ENCODE measurements around the gene DNAI2. TPM values are rescaled to one million over a fixed set of nuclear protein-coding genes. Genes with fewer than 3 reads are reported as not detected.
"Not testable (repeated sequence)": the region's sequence is repeated elsewhere in the genome, so short reads cannot be mapped to it uniquely, and the experiment has no call there.

Gene DNAI2
- total and polyA plus RNA-seq, 7 donors, result 0.10 TPM; not detected in 6

GRCh38 chr17:74280093-74280513, 6.1 kb downstream of the DNAI2 start:
- peaks cover 0 to 23% (median 6%) of the 10 kb centered on the region in 3 donors for H3K27me3 ChIP-seq
- intact Hi-C loops (cut with DNase I), result no loop called here

DNA sequence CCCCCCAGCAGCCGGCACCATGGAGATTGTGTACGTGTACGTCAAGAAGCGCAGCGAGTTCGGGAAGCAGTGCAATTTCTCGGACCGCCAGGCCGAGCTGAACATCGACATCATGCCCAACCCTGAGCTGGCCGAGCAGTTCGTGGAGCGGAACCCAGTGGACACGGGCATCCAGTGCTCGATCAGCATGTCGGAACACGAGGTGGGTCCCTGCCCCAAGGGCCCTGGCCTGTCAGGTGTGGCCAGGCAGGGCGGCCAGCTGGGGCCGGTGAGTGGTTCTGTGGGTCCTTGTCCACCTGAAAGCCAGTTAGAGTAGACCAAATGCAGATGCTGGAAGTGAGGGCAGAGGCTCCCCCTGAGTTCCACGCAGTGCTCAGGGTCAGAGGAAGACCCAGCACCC, 7.8 kb downstream of the DNAI2 start:
- no peak overlapping the region for H3K4me3 ChIP-seq
- peaks cover 0 to 4% (median 0%) of the 10 kb centered on the region in 4 donors for H3K4me1 ChIP-seq
- no peak for DNase-seq
- TF ChIP-seq EP300 (IDR thresholded peaks at IDR 0.05), result no peak
- no peak for TF ChIP-seq POLR2A (IDR thresholded peaks at IDR 0.05)
- no peak for TF ChIP-seq POLR2AphosphoS5 (IDR thresholded peaks at IDR 0.05)
- TF ChIP-seq, protein P1, sequence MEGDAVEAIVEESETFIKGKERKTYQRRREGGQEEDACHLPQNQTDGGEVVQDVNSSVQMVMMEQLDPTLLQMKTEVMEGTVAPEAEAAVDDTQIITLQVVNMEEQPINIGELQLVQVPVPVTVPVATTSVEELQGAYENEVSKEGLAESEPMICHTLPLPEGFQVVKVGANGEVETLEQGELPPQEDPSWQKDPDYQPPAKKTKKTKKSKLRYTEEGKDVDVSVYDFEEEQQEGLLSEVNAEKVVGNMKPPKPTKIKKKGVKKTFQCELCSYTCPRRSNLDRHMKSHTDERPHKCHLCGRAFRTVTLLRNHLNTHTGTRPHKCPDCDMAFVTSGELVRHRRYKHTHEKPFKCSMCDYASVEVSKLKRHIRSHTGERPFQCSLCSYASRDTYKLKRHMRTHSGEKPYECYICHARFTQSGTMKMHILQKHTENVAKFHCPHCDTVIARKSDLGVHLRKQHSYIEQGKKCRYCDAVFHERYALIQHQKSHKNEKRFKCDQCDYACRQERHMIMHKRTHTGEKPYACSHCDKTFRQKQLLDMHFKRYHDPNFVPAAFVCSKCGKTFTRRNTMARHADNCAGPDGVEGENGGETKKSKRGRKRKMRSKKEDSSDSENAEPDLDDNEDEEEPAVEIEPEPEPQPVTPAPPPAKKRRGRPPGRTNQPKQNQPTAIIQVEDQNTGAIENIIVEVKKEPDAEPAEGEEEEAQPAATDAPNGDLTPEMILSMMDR (IDR thresholded peaks at IDR 0.05), result no peak
- WGBS, 2 donors, result 92 to 94% methylated on average over 20 of the region's 20 CpGs
- no peak overlapping the region for H3K27ac ChIP-seq
- intact Hi-C loops (cut with DNase I), result no loop called here
- no peaks in the 10 kb centered on the region for H3K36me3 ChIP-seq
- H3K27me3 ChIP-seq, result peaks cover 0 to 14% (median 7%) of the 10 kb centered on the region in 3 donors
- no peaks in the 10 kb centered on the region for H3K9me3 ChIP-seq

More at GRCh38 chr17:74280093-74280513, 6.1 kb downstream of the DNAI2 start:
- Histone ChIP-seq H3K36me3 (no peaks in the 10 kb centered on the region), H3K9me3 (no peaks in the 10 kb centered on the region), H3K4me3 (no peak overlapping the region), H3K4me1 (peaks cover 0 to 4% (median 2%) of the 10 kb centered on the region in 4 donors), H3K27ac (no peak overlapping the region)
- no peak for TF ChIP-seq EP300 (IDR thresholded peaks at IDR 0.05)
- no peak for TF ChIP-seq POLR2A (IDR thresholded peaks at IDR 0.05)
- TF ChIP-seq, protein P1 (IDR thresholded peaks at IDR 0.05), result no peak
- no peak for DNase-seq
- WGBS, 2 donors, result 66% methylated on average over 9 of the region's 9 CpGs

GRCh38 chr17:74282274-74282586, 8.2 kb downstream of the DNAI2 start:
- H3K4me3 ChIP-seq; intact Hi-C loops (cut with DNase I); H3K9me3 ChIP-seq; H3K27ac ChIP-seq; H3K4me1 ChIP-seq; DNase-seq; H3K36me3 ChIP-seq: not testable (repeated sequence)
- H3K27me3 ChIP-seq, result peaks cover 0 to 14% (median 7%) of the 10 kb centered on the region in 3 donors
- WGBS, 2 donors, result 88% methylated on average over 4 of the region's 4 CpGs

GRCh38 chr17:74282587-74283370, 8.7 kb downstream of the DNAI2 start:
- intact Hi-C loops (cut with DNase I), result no loop called here
- peaks cover 0 to 14% (median 7%) of the 10 kb centered on the region in 3 donors for H3K27me3 ChIP-seq

GRCh38 chr17:74283371-74283673, 9.3 kb downstream of the DNAI2 start:
- intact Hi-C loops (cut with DNase I), result no loop called here
- H3K4me3 ChIP-seq, result no peak overlapping the region
- peaks cover 0 to 14% (median 7%) of the 10 kb centered on the region in 3 donors for H3K27me3 ChIP-seq
- no peaks in the 10 kb centered on the region for H3K36me3 ChIP-seq
- H3K4me1 ChIP-seq, result no peaks in the 10 kb centered on the region
- 74 to 82% methylated on average over 4 of the region's 4 CpGs for WGBS, 2 donors
- no peak overlapping the region for H3K27ac ChIP-seq
- no peak for DNase-seq
- H3K9me3 ChIP-seq, result no peaks in the 10 kb centered on the region
- TF ChIP-seq, protein P1 (IDR thresholded peaks at IDR 0.05), result no peak
- TF ChIP-seq POLR2AphosphoS5 (IDR thresholded peaks at IDR 0.05) (no peak), EP300 (IDR thresholded peaks at IDR 0.05) (no peak), POLR2A (IDR thresholded peaks at IDR 0.05) (no peak)

More at GRCh38 chr17:74282587-74283370, 8.7 kb downstream of the DNAI2 start:
- 29 to 45% methylated on average over 9 of the region's 9 CpGs for WGBS, 2 donors
- H3K9me3 ChIP-seq, result no peaks in the 10 kb centered on the region
- TF ChIP-seq, protein P1 (IDR thresholded peaks at IDR 0.05), result no peak
- no peak overlapping the region for H3K4me3 ChIP-seq
- no peak overlapping the region for H3K27ac ChIP-seq
- H3K4me1 ChIP-seq, result no peaks in the 10 kb centered on the region
- H3K36me3 ChIP-seq, result no peaks in the 10 kb centered on the region
- no peak for DNase-seq

Measured in sigmoid colon (tissue), 7 donors.